Femur (tissue), 1 donor: ENCODE measurements around the gene GNB3.
"Not testable (repeated sequence)": the region's sequence is repeated elsewhere in the genome, so short reads cannot be mapped to it uniquely, and the experiment has no call there.

Experiments used
- DNase-seq: peaks from one replicate; pipeline ENCODE4 v3.0.0-alpha.2; 2017

GNB3 gene

GRCh38 chr12:6863586-6864321, 23.0 kb downstream of the GNB3 start:
- peak; percentile 18 for DNase-seq

GRCh38 chr12:6865307-6865706, 24.6 kb downstream of the GNB3 start:
- not testable (repeated sequence) for DNase-seq

GRCh38 chr12:6866163-6866919, 25.6 kb downstream of the GNB3 start:
- peak; percentile 53 for DNase-seq

GRCh38 chr12:6866920-6867412, 26.2 kb downstream of the GNB3 start:
- DNase-seq = no peak

- DNase-seq = peak; percentile 93
Measured at GRCh38 chr12:6867413-6868210, 26.9 kb downstream of the GNB3 start, which contains the start of gene TPI1. TPI1 (plus strand) TSS chr12:6867531; CDS start chr12:6867567, 36 bp downstream.

GRCh38 chr12:6868211-6869048, 27.7 kb downstream of the GNB3 start:
- DNase-seq = peak; percentile 40

- DNase-seq = peak; percentile 88
Measured at GRCh38 chr12:6869049-6870021, 28.6 kb downstream of the GNB3 start.

GRCh38 chr12:6870304-6870703, 29.6 kb downstream of the GNB3 start:
- DNase-seq = not testable (repeated sequence)

- DNase-seq = no peak
Measured at GRCh38 chr12:6871052-6871957, 30.6 kb downstream of the GNB3 start.

- DNase-seq = peak; percentile 90
Measured at GRCh38 chr12:6872073-6873048, 31.6 kb downstream of the GNB3 start.

GRCh38 chr12:6873094-6874014, 32.6 kb downstream of the GNB3 start, which contains the start of gene SPSB2:
SPSB2 (minus strand) TSS chr12:6873303; CDS start chr12:6872901, 402 bp downstream.
- peak; percentile 98 for DNase-seq

- peak; percentile 28 for DNase-seq
Measured at GRCh38 chr12:6874015-6874368, 33.3 kb downstream of the GNB3 start.

GRCh38 chr12:6879824-6880223, 39.1 kb downstream of the GNB3 start:
- DNase-seq = not testable (repeated sequence)

GRCh38 chr12:6883252-6883651, 42.5 kb downstream of the GNB3 start:
- DNase-seq = no peak

GRCh38 chr12:6883683-6884082, 43.0 kb downstream of the GNB3 start:
- DNase-seq = no peak

GRCh38 chr12:6884539-6884938, 43.8 kb downstream of the GNB3 start:
- no peak for DNase-seq
